ENCODE measurements around the gene GABARAPL1. TPM values are rescaled to one million over a fixed set of nuclear protein-coding genes. Genes with fewer than 3 reads are reported as not detected.

The GABARAPL1 gene
- total RNA-seq, 2 donors from 2014 or later = 104 to 110 TPM

DNA sequence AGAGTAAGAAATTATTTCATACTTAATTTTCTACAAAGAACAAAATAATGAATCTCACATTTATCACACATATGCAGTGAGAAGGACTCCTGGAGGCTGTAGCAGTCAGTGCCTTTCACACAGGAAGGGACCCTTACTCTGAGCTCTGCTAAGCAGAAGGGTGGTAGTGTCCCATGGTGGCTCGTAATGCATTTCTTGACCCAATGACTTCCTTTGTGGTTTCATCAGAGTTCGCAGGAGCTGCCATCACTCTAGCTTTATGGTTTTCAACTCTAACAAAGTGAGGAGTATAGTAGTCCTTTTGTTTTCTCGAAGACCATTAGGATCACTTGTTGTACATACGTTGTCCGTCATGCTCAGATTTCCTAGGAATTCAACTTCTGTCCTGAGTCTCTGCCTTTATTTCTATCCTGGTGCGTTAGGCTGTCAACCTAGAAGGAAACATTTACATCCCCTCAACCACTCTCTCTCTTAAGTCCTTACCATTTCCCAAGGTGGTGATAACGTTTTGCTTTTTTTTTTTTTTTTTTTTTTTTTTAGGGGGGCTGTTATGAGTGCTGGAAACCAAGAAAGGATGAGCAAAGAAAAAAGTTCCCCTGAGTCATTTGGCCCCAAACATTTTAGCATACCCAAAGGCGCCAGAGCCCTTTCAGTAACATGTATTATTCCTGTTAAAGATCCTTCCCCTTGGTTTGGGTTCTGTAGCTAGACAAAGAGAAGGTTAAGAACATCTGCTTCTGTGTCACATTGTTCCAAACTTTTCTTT is 37.2 kb downstream of the GABARAPL1 start:
- no peak overlapping the region for H3K27ac Mint-ChIP-seq
- no peak for DNase-seq
- no peaks in the 10 kb centered on the region for H3K9me3 ChIP-seq (ENCODE audit: control insufficient read depth, low read length, poor library complexity, severe bottlenecking)
- peaks cover 17% of the 10 kb centered on the region for H3K27me3 Mint-ChIP-seq
- peaks cover 2% of the 10 kb centered on the region for H3K36me3 Mint-ChIP-seq (ENCODE audit: low read depth)
- no peak overlapping the region for H3K4me3 Mint-ChIP-seq
- H3K4me1 Mint-ChIP-seq = no peaks in the 10 kb centered on the region
- no peak for ATAC-seq

DNA sequence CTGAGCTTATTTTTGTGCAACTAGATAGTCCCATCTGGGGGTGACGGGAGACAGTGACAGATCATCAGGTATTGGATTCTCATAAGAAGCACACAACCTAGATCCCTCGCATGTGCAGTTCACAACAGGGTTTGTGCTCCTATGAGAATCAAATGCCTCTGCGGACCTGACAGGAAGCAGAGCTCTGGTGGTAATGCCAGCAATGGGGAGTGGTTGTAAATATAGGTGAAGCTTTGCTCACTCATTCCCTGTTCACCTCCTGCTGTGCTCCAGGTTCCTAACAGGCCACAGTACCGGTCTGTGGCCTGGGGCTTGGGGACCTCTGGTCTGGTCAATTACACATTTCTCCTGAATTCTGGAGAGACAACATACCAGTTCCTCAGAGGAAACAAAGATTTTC is 39.0 kb downstream of the GABARAPL1 start:
- Mint-ChIP-seq H3K36me3 (ENCODE audit: low read depth) (peaks cover 2% of the 10 kb centered on the region), H3K4me3 (no peak overlapping the region), H3K27me3 (peaks cover 17% of the 10 kb centered on the region), H3K4me1 (no peaks in the 10 kb centered on the region), H3K27ac (no peak overlapping the region)
- DNase-seq = no peak
- no peaks in the 10 kb centered on the region for H3K9me3 ChIP-seq (ENCODE audit: control insufficient read depth, low read length, poor library complexity, severe bottlenecking)
- ATAC-seq = no peak

DNA sequence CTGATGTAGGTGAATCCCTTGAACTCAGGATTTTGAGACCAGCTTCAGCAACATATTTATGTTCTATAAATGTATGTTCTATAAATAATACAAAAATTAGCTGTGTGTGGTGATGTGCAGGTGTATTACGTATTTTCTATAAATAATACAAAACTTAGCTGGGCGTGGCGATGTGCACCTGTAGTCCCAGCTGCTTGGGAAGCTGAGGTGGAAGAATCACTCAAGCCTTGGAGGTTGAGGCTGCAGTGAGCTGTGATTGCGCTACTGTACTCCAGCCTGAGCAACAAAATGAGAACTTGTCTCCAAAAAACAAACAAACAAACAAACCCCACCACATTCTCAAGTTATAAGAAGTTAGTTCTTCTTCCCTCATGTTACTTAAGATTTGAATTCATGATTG is 39.5 kb downstream of the GABARAPL1 start:
- Mint-ChIP-seq H3K27ac (no peak overlapping the region), H3K36me3 (ENCODE audit: low read depth) (peaks cover 2% of the 10 kb centered on the region), H3K4me3 (no peak overlapping the region), H3K27me3 (peaks cover 17% of the 10 kb centered on the region), H3K4me1 (no peaks in the 10 kb centered on the region)
- DNase-seq (no peak), ATAC-seq (no peak)
- H3K9me3 ChIP-seq (ENCODE audit: control insufficient read depth, low read length, poor library complexity, severe bottlenecking) = no peaks in the 10 kb centered on the region

DNA sequence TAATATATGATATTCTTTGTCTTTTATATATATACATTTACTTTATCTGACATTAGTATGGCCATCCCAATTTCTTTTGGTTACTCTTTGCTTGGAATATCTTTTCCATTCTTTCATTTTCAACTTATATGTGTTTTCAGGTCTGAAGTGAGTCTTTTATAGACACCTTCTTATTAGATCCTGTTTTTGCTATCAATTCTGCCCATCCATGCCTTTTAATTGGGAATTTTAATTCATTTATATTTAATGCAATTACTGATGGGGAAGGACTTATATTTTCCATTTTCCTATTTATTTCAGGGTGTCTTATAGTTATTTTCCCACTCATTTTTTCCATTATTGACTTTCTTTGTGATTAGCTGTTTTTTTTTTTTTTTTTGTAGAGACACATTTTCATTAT is 43.4 kb downstream of the GABARAPL1 start:
- H3K27ac Mint-ChIP-seq = no peak overlapping the region
- peaks cover 26% of the 10 kb centered on the region for H3K27me3 Mint-ChIP-seq

GRCh38 chr12:10260927-10261326 is 48.2 kb downstream of the GABARAPL1 start:
- H3K27me3 Mint-ChIP-seq = peaks cover 36% of the 10 kb centered on the region
- ATAC-seq (no peak), DNase-seq (no peak)
- H3K36me3 Mint-ChIP-seq (ENCODE audit: low read depth) = no peaks in the 10 kb centered on the region
- no peak overlapping the region for H3K4me3 Mint-ChIP-seq
- no peak overlapping the region for H3K27ac Mint-ChIP-seq
- H3K9me3 ChIP-seq (ENCODE audit: control insufficient read depth, low read length, poor library complexity, severe bottlenecking) = no peaks in the 10 kb centered on the region
- no peaks in the 10 kb centered on the region for H3K4me1 Mint-ChIP-seq

More for the DNA sequence above, 43.4 kb downstream of the GABARAPL1 start:
- Mint-ChIP-seq H3K36me3 (ENCODE audit: low read depth) (peaks cover 2% of the 10 kb centered on the region), H3K4me3 (no peak overlapping the region), H3K4me1 (no peaks in the 10 kb centered on the region)
- DNase-seq = no peak
- H3K9me3 ChIP-seq (ENCODE audit: control insufficient read depth, low read length, poor library complexity, severe bottlenecking) = no peaks in the 10 kb centered on the region
- no peak for ATAC-seq

DNA sequence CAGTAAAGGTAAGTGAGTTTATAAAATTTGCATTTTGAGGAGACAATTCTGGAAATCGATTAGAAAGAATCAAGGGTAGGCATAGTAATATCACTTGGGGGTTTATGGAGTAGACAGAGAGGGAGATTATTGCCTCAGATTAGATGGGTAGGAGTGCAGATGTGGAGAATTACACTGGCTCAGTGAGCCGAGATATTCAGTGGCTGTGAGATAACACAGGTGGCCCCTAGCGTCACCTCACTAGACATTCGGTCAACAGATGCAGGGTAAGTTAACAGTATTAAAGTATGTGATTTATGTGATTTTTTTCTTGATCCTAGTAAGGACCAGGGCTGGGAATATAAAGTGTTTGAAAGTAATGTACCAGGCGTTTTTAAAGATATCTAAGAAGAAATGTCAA is 55.4 kb downstream of the GABARAPL1 start:
- Mint-ChIP-seq H3K4me3 (no peak overlapping the region), H3K36me3 (ENCODE audit: low read depth) (no peaks in the 10 kb centered on the region), H3K4me1 (no peaks in the 10 kb centered on the region), H3K27me3 (peaks cover 12% of the 10 kb centered on the region), H3K27ac (no peak overlapping the region)
- no peak for ATAC-seq
- H3K9me3 ChIP-seq (ENCODE audit: control insufficient read depth, low read length, poor library complexity, severe bottlenecking) = no peaks in the 10 kb centered on the region
- DNase-seq = no peak

- H3K27ac Mint-ChIP-seq = no peak overlapping the region
- DNase-seq (no peak), ATAC-seq (no peak)
- H3K4me3 Mint-ChIP-seq = no peak overlapping the region
- peaks cover 7% of the 10 kb centered on the region for H3K27me3 Mint-ChIP-seq
- no peaks in the 10 kb centered on the region for H3K9me3 ChIP-seq (ENCODE audit: control insufficient read depth, low read length, poor library complexity, severe bottlenecking)
- H3K36me3 Mint-ChIP-seq (ENCODE audit: low read depth) = no peaks in the 10 kb centered on the region
- no peaks in the 10 kb centered on the region for H3K4me1 Mint-ChIP-seq
These were observed 59.8 kb downstream of the GABARAPL1 start for GRCh38 chr12:10272467-10272866.

Other genes starting within 250 kb of the GABARAPL1 start
- 1 to 10 TPM in 1 of 2 donors, under 1 TPM in 1; 0.37 to 4.6 TPM for gene CLEC12A, start 241.5 kb upstream of the GABARAPL1 start, total RNA-seq
- 10 to 100 TPM in 1 of 2 donors, under 1 TPM in 1; 0.94 to 21.1 TPM for gene CLEC1B, start 213.8 kb upstream of the GABARAPL1 start, total RNA-seq
- gene CLEC12B, start 202.2 kb upstream of the GABARAPL1 start, total RNA-seq = under 1 TPM in 1 of 2 donors, not detected in 1; 0.25 TPM
- under 1 TPM in 1 of 2 donors, not detected in 1; 0.18 TPM for gene CLEC9A, start 182.2 kb upstream of the GABARAPL1 start, total RNA-seq
- gene CLEC1A, start 113.9 kb upstream of the GABARAPL1 start, total RNA-seq = not detected
- gene CLEC7A, start 82.7 kb upstream of the GABARAPL1 start, total RNA-seq = 1 to 10 TPM; 3.2 to 8.2 TPM
- gene OLR1, start 40.7 kb upstream of the GABARAPL1 start, total RNA-seq = under 1 TPM in 1 of 2 donors, not detected in 1; 0.15 TPM
- not detected for gene TMEM52B, start 33.8 kb upstream of the GABARAPL1 start, total RNA-seq
- 1 to 10 TPM in 1 of 2 donors, not detected in 1; 1.3 TPM for gene KLRD1, start 95.0 kb downstream of the GABARAPL1 start, total RNA-seq
- gene KLRK1, start 177.2 kb downstream of the GABARAPL1 start, total RNA-seq = 1 to 10 TPM in 1 of 2 donors, under 1 TPM in 1; 0.78 to 2.0 TPM
- gene KLRC4, start 196.9 kb downstream of the GABARAPL1 start, total RNA-seq = not detected
- gene KLRC3, start 207.7 kb downstream of the GABARAPL1 start, total RNA-seq = not detected
- gene KLRC2, start 223.1 kb downstream of the GABARAPL1 start, total RNA-seq = not detected
- gene KLRC1, start 240.5 kb downstream of the GABARAPL1 start, total RNA-seq = not detected